Neuronal stem cell (in vitro differentiated cells): ENCODE results near the gene TAF1B.

Experiments used
- DNase-seq: peaks from one replicate; pipeline ENCODE4 v3.0.0-alpha.2; 2013; ENCODE audit warnings: low spot score
- H2AFZ ChIP-seq: one replicate; pipeline ENCODE4 v1.6.1; 2013; ENCODE audit warnings: mild to moderate bottlenecking, low read length, inconsistent platforms
- H2AK5ac ChIP-seq: 2 replicates; pipeline ENCODE4 v1.6.1; 2013; ENCODE audit warnings: low read depth, mild to moderate bottlenecking, inconsistent platforms, low read length, moderate library complexity, mixed read lengths
- H2BK120ac ChIP-seq: 2 replicates; pipeline ENCODE4 v1.6.1; 2013; ENCODE audit warnings: low read depth, mild to moderate bottlenecking, inconsistent platforms, low read length, moderate library complexity, mixed read lengths
- H2BK12ac ChIP-seq: one replicate; pipeline ENCODE4 v1.6.1; 2013; ENCODE audit warnings: low read length, inconsistent platforms
- H2BK15ac ChIP-seq: 2 replicates; pipeline ENCODE4 v1.6.1; 2013; ENCODE audit warnings: mild to moderate bottlenecking, low read length, inconsistent platforms, mixed read lengths
- H2BK5ac ChIP-seq: one replicate; pipeline ENCODE4 v1.6.1; 2013; ENCODE audit warnings: inconsistent platforms, mild to moderate bottlenecking, low read length, moderate library complexity
- H3K14ac ChIP-seq: one replicate; pipeline ENCODE4 v1.6.1; 2013; ENCODE audit warnings: low read length, inconsistent platforms
- H3K18ac ChIP-seq: 2 replicates; pipeline ENCODE4 v1.6.1; 2013; ENCODE audit warnings: low read length, inconsistent platforms
- H3K23ac ChIP-seq: 2 replicates; pipeline ENCODE4 v1.6.1; 2013; ENCODE audit warnings: low read depth, mild to moderate bottlenecking, mixed read lengths, low read length, inconsistent platforms; ENCODE audit not compliant: poor library complexity
- H3K27ac ChIP-seq: replicated peaks from 3 replicates; pipeline ENCODE4 v1.5.1; 2013; ENCODE audit warnings: low read length, inconsistent platforms
- H3K27me3 ChIP-seq, 3 experiments: 2 replicates each; pipeline ENCODE4 v1.6.1; 2013; ENCODE audit warnings: low read length in 3 of 3, mild to moderate bottlenecking in 2 of 3, inconsistent platforms in 1 of 3, low read depth in 1 of 3, mixed read lengths in 1 of 3, moderate library complexity in 1 of 3; ENCODE audit not compliant: control insufficient read depth in 3 of 3, insufficient read depth in 3 of 3
- H3K36me3 ChIP-seq, 2 donors: replicated peaks in 1 of 2; 2 replicates each; pipeline ENCODE4 v1.6.1; 2013; ENCODE audit warnings: low read length in 2 of 2; ENCODE audit not compliant: control insufficient read depth in 2 of 2, insufficient read depth in 2 of 2
- H3K4ac ChIP-seq: 2 replicates; pipeline ENCODE4 v1.6.1; 2013; ENCODE audit warnings: inconsistent platforms, mild to moderate bottlenecking, low read length, moderate library complexity
- H3K4me1 ChIP-seq, 2 donors: 1 replicate in 1 of 2; 2 replicates in 1 of 2; pipeline ENCODE4 v1.6.1; 2013; ENCODE audit warnings: low read length in 2 of 2, low read depth in 1 of 2; ENCODE audit not compliant: control insufficient read depth in 2 of 2, insufficient read depth in 1 of 2
- H3K4me2 ChIP-seq: one replicate; pipeline ENCODE4 v1.6.1; 2013; ENCODE audit warnings: mild to moderate bottlenecking, low read length, inconsistent platforms; ENCODE audit not compliant: insufficient read depth, poor library complexity, severe bottlenecking
- H3K4me3 ChIP-seq, 2 donors: 2 replicates each; pipeline ENCODE4 v1.5.1; 2013; ENCODE audit warnings: low read length in 2 of 2, mild to moderate bottlenecking in 2 of 2, inconsistent platforms in 1 of 2, moderate library complexity in 1 of 2
- H3K79me1 ChIP-seq: one replicate; pipeline ENCODE4 v1.6.1; 2013; ENCODE audit warnings: low read depth, mild to moderate bottlenecking, inconsistent platforms, low read length, moderate library complexity
- H3K9ac ChIP-seq: one replicate; pipeline ENCODE4 v1.6.1; 2013; ENCODE audit warnings: mild to moderate bottlenecking, low read depth, low read length, inconsistent platforms; ENCODE audit not compliant: poor library complexity
- H3K9me3 ChIP-seq, 2 donors: replicated peaks in 1 of 2; 2 replicates each; pipeline versions ENCODE3 to v1.6.1; 2013; ENCODE audit warnings: low read length in 2 of 2, mild to moderate bottlenecking in 2 of 2, inconsistent platforms in 1 of 2, low read depth in 1 of 2, mixed read lengths in 1 of 2, moderate library complexity in 1 of 2; ENCODE audit not compliant: control insufficient read depth in 2 of 2, insufficient read depth in 1 of 2
- H4K8ac ChIP-seq: one replicate; pipeline ENCODE4 v1.6.1; 2013; ENCODE audit warnings: low read depth, mild to moderate bottlenecking, inconsistent platforms, low read length, moderate library complexity
- H4K91ac ChIP-seq: one replicate; pipeline ENCODE4 v1.6.1; 2013; ENCODE audit warnings: low read length, low read depth, mild to moderate bottlenecking, inconsistent platforms; ENCODE audit not compliant: poor library complexity
- WGBS, 2 donors: extraction: QIAGEN DNeasy Blood & Tissue Kit; methylation state at CpG; one replicate each; pipeline ENCODE4 v1.1.7; 2013; ENCODE audit warnings: missing lambda C conversion rate in 2 of 2, mixed read lengths in 1 of 2; ENCODE audit not compliant: insufficient read length in 2 of 2, insufficient replicate concordance in 1 of 2; ENCODE audit errors: extremely low coverage in 2 of 2; 5-methylcytosine and 5-hydroxymethylcytosine counted together

The TAF1B gene

DNA sequence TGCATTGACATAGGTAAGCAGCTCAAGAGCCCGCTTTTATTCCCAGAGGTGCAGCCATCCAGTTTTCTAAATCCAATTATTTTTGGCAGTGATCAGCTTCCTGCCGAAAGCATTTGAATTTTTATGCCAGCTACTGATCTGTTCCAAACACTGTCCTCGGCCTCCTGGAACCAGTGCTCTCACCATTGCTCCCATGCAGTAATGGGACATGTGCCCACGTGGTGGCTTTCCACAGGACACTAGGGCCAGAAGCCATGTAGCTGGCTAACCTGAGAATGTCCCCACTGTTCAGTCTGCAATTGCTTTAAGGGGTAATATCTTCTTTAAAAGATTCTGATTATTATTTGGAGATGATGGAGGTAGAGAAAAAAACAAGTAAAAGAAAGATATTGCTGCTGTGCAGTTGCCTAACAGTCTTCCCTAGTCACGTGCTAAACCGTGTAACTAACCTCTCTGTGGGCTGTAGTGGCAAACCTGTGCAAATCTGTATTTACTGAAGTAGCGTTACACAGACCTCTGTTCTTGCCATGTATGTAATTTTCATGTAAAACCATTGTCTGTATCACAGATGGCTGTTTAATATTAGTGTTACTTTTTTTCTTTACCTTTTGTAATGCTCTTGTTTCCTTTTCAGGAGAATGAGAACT lies 121.2 kb downstream of the TAF1B start:
- peaks cover 0 to 2% of the 10 kb centered on the region in 2 donors for H3K36me3 ChIP-seq
- H2AFZ ChIP-seq: no peak overlapping the region
- H3K27me3 ChIP-seq: no peaks in the 10 kb centered on the region
- H3K9me3 ChIP-seq: no peaks in the 10 kb centered on the region
- no peak overlapping the region for H3K27ac ChIP-seq
- H4K91ac ChIP-seq: no peak overlapping the region
- H2AK5ac ChIP-seq: no peak overlapping the region
- no peak overlapping the region for H2BK12ac ChIP-seq
- H3K4me3 ChIP-seq: no peak overlapping the region
- no peak overlapping the region for H3K18ac ChIP-seq
- no peak overlapping the region for H2BK120ac ChIP-seq
- H3K23ac ChIP-seq: no peak overlapping the region
- H3K14ac ChIP-seq: no peak overlapping the region
- no peak overlapping the region for H3K9ac ChIP-seq
- H4K8ac ChIP-seq: no peak overlapping the region
- WGBS, 2 donors: no CpG with 5 or more reads among the region's 7 CpGs
- no peak overlapping the region for H2BK5ac ChIP-seq
- H3K4me2 ChIP-seq: no peak overlapping the region
- peaks cover 7 to 20% of the 10 kb centered on the region in 2 donors for H3K4me1 ChIP-seq
- no peak overlapping the region for H2BK15ac ChIP-seq
- H3K4ac ChIP-seq: no peak overlapping the region
- no peak for DNase-seq
- H3K79me1 ChIP-seq: no peaks in the 10 kb centered on the region

DNA sequence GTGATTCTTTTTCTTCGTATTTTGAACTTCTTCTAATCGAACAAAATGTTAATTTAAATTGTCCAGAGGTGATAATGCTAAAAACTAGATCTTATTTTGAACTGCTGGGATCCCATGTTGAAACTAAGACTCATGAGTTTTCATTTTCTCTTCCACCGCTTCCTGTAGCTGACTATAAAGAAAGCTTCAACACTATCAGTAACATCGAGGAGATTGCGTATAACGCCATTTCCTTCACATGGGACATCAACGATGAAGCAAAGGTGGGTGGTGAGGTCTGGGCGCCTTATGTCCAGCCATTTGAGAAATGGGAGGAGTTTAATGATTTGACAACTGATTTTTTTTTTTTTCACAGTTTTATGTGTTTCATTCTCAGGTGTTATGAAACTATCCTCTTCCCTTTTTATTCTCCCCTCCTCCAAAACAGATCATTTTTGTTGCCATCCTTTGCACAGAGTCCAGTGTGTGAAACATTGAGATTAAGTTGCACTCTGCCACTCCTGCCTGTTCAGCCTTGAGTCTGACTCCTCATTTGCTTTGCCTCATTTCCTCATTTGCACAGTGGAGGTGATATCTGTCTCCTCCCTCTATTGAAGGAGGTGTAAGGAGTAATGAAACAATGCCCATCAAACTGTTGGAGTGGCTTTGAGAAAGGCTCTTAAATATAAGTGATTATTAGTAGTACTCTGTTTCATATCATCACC lies 122.0 kb downstream of the TAF1B start:
- Histone ChIP-seq H2AK5ac (no peak overlapping the region), H2BK12ac (no peak overlapping the region), H3K27ac (no peak overlapping the region), H2BK15ac (no peak overlapping the region), H3K18ac (no peak overlapping the region), H3K23ac (no peak overlapping the region), H3K36me3 (peaks cover 0 to 2% of the 10 kb centered on the region in 2 donors), H2BK120ac (no peak overlapping the region), H2BK5ac (no peak overlapping the region), H3K79me1 (no peaks in the 10 kb centered on the region), H3K14ac (no peak overlapping the region), H2AFZ (no peak overlapping the region), H3K4ac (no peak overlapping the region), H4K8ac (no peak overlapping the region), H3K9ac (no peak overlapping the region), H3K9me3 (no peaks in the 10 kb centered on the region), H3K4me2 (no peak overlapping the region), H4K91ac (no peak overlapping the region), H3K4me1 (peaks cover 9 to 20% of the 10 kb centered on the region in 2 donors), H3K27me3 (no peaks in the 10 kb centered on the region), H3K4me3 (no peak overlapping the region)
- no peak for DNase-seq
- no CpG with 5 or more reads among the region's 8 CpGs for WGBS, 2 donors

DNA sequence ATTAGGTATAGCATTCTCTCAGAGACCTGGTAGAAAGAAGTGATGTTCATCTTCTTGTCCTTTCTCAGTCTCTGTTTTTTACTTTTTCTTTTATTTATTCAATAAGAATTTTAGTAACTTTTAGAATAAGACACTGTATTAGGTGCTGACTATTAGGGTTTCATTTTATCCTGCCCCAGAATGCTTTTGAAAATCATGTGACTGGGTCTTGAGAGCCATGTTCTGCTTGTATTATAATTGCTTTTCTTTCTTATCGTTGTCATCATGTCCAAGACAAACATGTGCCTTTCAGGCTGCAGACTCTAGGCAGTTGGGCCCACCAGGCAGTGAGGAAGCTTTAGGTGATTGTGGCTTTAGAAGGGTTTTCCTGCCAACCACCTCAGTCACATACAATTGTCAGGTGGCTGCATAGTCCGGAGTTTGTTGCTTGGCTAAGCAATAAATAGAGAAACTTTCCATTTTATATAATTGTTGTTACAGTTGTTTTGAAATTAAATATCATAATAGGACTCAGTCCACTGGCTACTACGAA lies 123.3 kb downstream of the TAF1B start:
- Histone ChIP-seq H3K18ac (no peak overlapping the region), H3K27ac (no peak overlapping the region), H2BK12ac (no peak overlapping the region), H3K36me3 (peaks cover 0 to 2% of the 10 kb centered on the region in 2 donors), H3K4me2 (no peak overlapping the region), H2AK5ac (no peak overlapping the region), H3K4me1 (peaks cover 9 to 11% of the 10 kb centered on the region in 2 donors), H3K9ac (no peak overlapping the region), H3K23ac (no peak overlapping the region), H2BK15ac (no peak overlapping the region), H3K4me3 (no peak overlapping the region), H4K91ac (no peak overlapping the region), H4K8ac (no peak overlapping the region), H3K14ac (no peak overlapping the region), H3K79me1 (no peaks in the 10 kb centered on the region), H3K27me3 (no peaks in the 10 kb centered on the region), H3K4ac (no peak overlapping the region), H2AFZ (no peak overlapping the region), H3K9me3 (no peaks in the 10 kb centered on the region), H2BK120ac (no peak overlapping the region), H2BK5ac (no peak overlapping the region)
- DNase-seq: no peak
- no CpG with 5 or more reads among the region's 3 CpGs for WGBS, 2 donors

DNA sequence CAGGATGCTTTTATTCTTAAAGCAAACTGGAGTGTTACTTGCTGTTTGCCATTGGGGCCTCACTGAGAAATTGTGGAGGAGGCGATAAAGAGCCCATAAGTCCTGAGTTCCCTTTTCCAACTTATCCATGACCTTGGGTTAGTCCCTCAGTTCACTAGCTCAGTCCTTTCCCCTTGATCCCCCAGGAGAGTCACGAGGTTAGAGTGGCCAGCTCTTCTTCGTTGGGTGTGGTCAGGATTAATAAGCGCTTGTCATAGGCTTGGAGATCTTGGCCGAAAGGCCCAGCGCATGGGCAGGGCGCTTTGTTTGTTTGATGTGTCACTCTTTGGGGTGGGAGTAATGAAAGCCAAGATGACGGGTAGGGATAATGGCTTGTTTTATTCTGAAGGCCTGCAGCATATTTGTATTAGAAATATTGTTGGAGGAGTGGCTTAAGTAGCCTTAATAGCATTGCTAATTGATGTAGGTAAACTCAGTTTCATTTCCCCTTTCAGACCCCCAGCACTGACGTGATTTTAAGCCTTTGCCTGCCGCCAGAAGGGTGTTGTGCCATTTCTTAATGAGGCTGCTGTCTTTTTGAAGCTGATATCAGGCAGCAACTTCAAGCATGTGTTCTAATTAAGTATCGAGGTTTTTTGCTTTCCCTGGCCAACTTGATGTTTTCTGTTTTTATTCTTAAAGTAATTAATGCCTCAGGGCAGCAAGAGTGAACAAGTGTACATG lies 123.9 kb downstream of the TAF1B start:
- Histone ChIP-seq H2BK120ac (no peak overlapping the region), H4K91ac (no peak overlapping the region), H2BK12ac (no peak overlapping the region), H4K8ac (no peak overlapping the region), H3K27ac (no peak overlapping the region), H2AK5ac (no peak overlapping the region), H3K9me3 (no peaks in the 10 kb centered on the region), H3K79me1 (no peaks in the 10 kb centered on the region), H2AFZ (no peak overlapping the region), H3K27me3 (no peaks in the 10 kb centered on the region), H3K23ac (no peak overlapping the region), H3K4me3 (no peak overlapping the region), H3K4me1 (peaks cover 10 to 14% of the 10 kb centered on the region in 2 donors), H2BK15ac (no peak overlapping the region), H2BK5ac (no peak overlapping the region), H3K36me3 (peaks cover 0 to 2% of the 10 kb centered on the region in 2 donors), H3K4ac (no peak overlapping the region), H3K14ac (no peak overlapping the region), H3K4me2 (no peak overlapping the region), H3K18ac (no peak overlapping the region), H3K9ac (no peak overlapping the region)
- no CpG with 5 or more reads among the region's 11 CpGs for WGBS, 2 donors
- DNase-seq: no peak
